HAP-1 (cell line): ENCODE results near the gene PSMG2.

Experiments used
- DNase-seq, 2 experiments: peaks; one replicate each; pipeline ENCODE4 v3.0.0-alpha.2; 2016 to 2020; ENCODE audit warnings: low spot score in 2 of 2
- H3K27me3 ChIP-seq: fragments of 250-450 bp; sonication (Bioruptor Pico); 2 replicates; pipeline ENCODE4 v1.5.1; 2020; ENCODE audit warnings: low read depth, mild to moderate bottlenecking, moderate library complexity
- H3K36me3 ChIP-seq: fragments of 250-450 bp; sonication (Bioruptor Pico); replicated peaks from 2 replicates; pipeline ENCODE4 v1.5.1; 2020; ENCODE audit warnings: mild to moderate bottlenecking
- H3K4me1 ChIP-seq: fragments of 250-450 bp; sonication (Bioruptor Pico); 2 replicates; pipeline ENCODE4 v1.5.1; 2020; ENCODE audit warnings: mild to moderate bottlenecking
- H3K4me3 ChIP-seq: fragments of 250-450 bp; sonication (Bioruptor Pico); 2 replicates; pipeline ENCODE4 v1.5.1; 2020; ENCODE audit warnings: mild to moderate bottlenecking, moderate library complexity
- H3K9me3 ChIP-seq: fragments of 250-450 bp; sonication (Bioruptor Pico); 2 replicates; pipeline ENCODE4 v1.5.1; 2020; ENCODE audit warnings: mild to moderate bottlenecking, moderate library complexity
- in situ Hi-C: fragments of 300-500 bp; cut with MboI; formaldehyde crosslinking; loops from 3 replicates; pipeline ENCODE4 v1.14.3; 2020; ENCODE audit warnings: low sequenced_read_pairs, inconsistent platforms, mixed read lengths

PSMG2 gene, protein sequence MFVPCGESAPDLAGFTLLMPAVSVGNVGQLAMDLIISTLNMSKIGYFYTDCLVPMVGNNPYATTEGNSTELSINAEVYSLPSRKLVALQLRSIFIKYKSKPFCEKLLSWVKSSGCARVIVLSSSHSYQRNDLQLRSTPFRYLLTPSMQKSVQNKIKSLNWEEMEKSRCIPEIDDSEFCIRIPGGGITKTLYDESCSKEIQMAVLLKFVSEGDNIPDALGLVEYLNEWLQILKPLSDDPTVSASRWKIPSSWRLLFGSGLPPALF

DNA sequence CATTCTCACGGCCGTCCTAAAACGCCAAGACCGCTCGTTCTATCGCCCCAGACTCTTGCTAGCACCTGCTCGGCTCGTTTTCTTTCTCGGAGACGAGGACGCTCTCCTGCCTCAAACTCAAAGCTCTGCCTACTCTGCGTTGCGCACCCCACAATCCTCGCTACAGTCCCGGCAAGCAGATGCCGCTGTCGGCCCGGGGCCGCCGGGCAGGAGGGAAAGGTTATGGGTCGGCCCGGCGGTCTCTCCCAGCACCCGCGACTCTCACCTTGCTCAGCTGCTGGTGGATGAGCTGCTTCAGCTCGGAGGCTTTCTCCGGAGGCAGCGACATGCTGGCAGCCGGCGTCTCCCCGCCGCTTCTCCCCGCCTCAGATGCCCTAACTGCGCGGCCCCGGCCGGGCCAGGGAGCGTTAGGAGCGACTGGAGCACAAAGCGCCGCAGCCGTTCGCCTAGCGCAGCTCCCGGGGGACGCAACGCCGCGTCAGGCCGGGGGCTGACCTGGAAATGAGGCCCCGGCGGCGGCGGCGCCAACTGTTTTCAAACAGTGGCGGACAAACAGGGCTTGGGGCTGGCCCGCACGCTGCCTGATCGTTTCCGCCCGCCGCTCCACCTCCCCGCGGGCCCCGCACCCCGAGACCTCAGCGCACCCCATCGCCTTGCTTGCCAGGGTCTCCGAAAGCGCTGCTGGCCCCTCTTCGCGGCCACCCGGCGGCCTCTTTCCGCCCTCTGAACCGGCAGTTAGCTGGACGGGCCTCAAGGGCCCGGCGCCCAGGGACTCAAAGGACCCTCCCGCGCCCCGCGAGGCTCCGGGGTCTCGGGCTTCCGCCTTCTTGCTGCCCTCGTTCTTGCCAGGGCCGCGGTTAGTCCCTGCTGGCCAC is at the start of gene PSMG2, which contains the start of gene CEP76:
PSMG2 (plus strand) TSS at position 822 of the 875 bp plus-strand sequence. CDS start 66 bp downstream, outside the sequence.
CEP76 (minus strand) TSS at position 503 of the 875 bp plus-strand sequence; CDS start at position 328, 175 bp downstream.
- no peaks in the 10 kb centered on the region for H3K27me3 ChIP-seq
- H3K9me3 ChIP-seq, result no peaks in the 10 kb centered on the region
- peaks cover 23% of the 10 kb centered on the region for H3K4me1 ChIP-seq
- H3K36me3 ChIP-seq, result peaks cover 43% of the 10 kb centered on the region
- DNase-seq, result peak; percentile 84 to 92
- H3K4me3 ChIP-seq, result peak within 1 kb of the TSS; percentile 96
- in situ Hi-C loops, result no loop called here

DNA sequence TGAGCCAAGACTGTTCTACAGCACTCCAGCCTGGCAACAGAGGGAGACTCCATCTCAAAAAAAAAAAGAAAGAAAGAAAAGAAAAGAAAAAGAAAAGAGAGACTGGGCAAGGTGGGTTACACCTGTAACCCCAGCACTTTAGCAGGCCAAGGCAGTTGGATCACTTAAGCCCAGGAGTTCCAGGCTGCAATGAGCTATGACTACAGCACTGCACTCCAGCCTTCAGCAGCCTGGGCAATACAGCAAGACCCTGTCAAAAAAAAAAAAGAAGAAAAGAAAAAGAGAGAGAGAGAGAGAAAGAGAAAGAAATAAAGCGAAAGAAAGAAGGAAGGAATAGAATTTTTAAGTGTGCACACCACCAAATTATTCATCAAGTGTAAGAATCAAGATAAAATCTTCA is 47.9 kb upstream of the PSMG2 start:
- H3K27me3 ChIP-seq, result no peaks in the 10 kb centered on the region
- peaks cover 47% of the 10 kb centered on the region for H3K4me1 ChIP-seq
- H3K9me3 ChIP-seq, result no peaks in the 10 kb centered on the region
- H3K36me3 ChIP-seq, result no peaks in the 10 kb centered on the region
- DNase-seq, result no peak
- no peak overlapping the region for H3K4me3 ChIP-seq
- in situ Hi-C loops, result no loop called here

DNA sequence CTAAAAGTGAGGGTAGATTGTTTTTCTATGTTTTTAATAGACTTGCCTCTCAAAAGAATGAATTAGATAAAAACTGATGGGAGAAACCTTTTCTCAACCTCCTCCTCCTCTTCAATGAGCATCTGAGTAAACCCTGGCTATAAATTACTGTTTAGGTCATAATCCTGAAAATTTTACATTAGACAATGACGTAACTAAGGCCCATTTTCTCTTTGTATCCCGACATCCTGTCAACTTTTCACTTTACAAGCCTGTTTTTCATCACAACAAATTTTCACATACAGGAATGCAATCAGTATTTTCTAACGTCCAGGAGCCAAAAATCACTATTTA is 46.3 kb upstream of the PSMG2 start:
- no peaks in the 10 kb centered on the region for H3K9me3 ChIP-seq
- peak in 1 of 2 experiments; percentile 20 for DNase-seq
- H3K36me3 ChIP-seq, result 0 out of 2 replicates have a peak, but pooled peaks cover 3% of the 10 kb centered on the region
- H3K4me1 ChIP-seq, result peaks cover 39% of the 10 kb centered on the region
- in situ Hi-C loops, result no loop called here
- no peaks in the 10 kb centered on the region for H3K27me3 ChIP-seq
- peak overlapping the region; percentile 60 for H3K4me3 ChIP-seq

DNA sequence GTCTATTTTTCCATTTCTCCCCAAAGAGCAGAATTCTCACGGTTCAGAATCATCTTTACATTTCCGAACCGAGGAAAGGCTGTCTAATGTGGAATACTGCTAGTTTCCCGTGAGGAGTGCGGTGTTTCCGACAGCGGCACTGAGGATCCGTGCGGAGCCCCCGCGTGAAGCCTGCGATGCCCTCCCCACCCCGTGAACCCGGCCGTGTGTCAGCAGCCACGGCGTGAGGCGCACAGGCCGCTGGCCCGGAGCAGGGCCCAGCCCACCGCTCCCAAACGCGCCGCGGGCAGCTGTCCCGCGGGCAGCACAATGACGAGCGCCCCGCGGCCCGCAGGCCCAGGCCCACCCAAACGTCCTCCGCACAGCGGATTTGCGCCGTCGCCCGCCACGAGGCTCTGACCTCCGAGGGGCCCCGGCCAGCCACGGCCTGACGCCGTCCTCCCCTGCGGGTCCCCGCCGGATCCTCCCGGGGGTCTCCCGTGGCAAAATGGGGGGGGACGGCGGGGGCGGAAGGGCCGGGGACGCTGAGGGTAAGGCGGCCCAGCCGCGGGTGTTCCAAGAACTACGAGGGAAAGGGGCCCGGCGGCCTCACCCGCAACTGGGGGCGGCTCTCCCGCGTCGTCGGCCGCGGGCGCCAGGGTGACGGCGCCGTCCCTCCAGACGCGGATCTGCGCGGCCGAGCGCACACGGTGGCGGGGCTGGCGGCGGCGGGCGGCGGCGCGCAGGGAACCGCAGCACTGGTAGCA is 45.7 kb upstream of the PSMG2 start:
- Histone ChIP-seq H3K4me1 (peaks cover 33% of the 10 kb centered on the region), H3K36me3 (0 out of 2 replicates have a peak, but pooled peaks cover 3% of the 10 kb centered on the region), H3K9me3 (no peaks in the 10 kb centered on the region), H3K27me3 (no peaks in the 10 kb centered on the region), H3K4me3 (peak overlapping the region; percentile 60)
- peak; percentile 30 to 44 for DNase-seq
- in situ Hi-C loops, result no loop called here

DNA sequence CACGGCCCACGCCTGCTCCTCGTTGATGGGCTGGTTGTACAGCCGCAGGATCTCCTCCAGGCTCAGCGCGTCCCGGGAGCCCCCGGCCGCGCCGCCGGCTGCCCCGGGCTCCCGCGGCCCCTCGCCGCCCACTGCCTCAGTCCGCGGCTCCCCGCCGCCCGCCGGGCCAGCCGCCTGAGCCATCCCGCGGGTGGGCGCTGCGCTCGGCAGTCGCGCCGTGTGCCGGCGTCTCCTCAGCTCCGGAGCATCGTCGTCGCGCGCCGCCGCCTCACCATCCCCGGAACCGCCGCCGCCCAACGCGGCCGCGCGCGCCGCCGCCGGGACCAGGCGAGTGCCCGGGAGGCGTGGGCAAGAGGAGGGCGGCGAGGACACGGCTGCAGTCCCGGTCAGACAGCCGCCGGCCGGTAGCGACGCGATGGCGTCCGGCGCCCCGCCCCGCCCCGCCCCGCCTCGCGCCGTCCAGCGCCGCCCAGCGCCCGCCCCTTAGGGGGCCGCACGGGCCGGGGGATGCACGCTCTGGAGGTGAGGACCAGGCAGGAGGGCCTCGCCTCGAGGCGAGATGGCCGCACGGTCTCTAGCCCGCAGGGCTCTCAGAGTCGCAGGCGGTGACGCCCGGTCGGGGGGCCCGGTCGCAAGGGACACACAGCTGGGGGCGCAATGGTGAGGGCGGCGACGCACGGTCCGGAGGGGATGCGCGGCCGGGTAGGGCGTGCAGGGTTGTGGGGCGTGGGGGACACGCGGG is 45.0 kb upstream of the PSMG2 start, which contains the start of gene SPIRE1:
SPIRE1 (minus strand) TSS at position 424 of the 742 bp plus-strand sequence; CDS start at position 183, 241 bp downstream.
- in situ Hi-C loops, result no loop called here
- Histone ChIP-seq H3K36me3 (peaks cover 5% of the 10 kb centered on the region; the same call in 1 of the 2 replicates), H3K4me3 (peak within 1 kb of the TSS; percentile 60), H3K9me3 (no peaks in the 10 kb centered on the region), H3K4me1 (peaks cover 26% of the 10 kb centered on the region), H3K27me3 (no peaks in the 10 kb centered on the region)
- peak; percentile 72 to 81 for DNase-seq

DNA sequence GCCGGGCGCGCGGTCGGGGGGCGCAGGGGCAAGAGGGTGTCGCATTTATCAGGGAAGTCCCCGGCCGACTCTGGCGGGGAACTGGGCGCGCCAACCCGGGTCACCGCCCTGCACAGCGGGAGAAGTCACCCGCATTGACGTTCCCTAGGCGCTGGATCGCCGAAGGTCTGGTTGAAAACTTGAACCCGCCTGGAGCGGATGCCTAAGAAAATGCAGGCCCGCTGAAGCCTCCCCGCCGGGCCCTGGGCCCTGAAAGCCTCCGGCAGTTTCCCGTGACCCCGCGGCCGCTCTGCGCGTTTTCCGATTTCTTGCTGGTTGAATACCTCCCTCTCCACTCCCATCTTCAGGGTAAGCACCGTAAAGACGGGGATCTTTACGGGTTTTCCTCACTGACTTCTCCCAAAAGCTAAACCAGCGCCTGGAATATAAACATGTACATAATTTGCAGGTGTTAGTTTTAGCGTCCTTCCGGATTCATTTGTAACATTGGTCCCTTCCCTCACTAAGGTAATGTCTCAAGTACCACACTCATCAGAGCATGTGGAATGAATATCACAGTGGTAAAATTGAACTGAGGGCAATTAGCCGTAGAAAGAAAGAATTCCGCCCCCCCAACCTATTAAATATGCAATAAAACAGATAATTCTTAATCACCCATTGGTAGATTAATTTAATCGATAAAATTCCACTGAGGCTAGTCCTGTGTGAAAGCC is 44.3 kb upstream of the PSMG2 start:
- Histone ChIP-seq H3K27me3 (no peaks in the 10 kb centered on the region), H3K4me1 (peaks cover 19% of the 10 kb centered on the region), H3K4me3 (peak overlapping the region; percentile 48), H3K9me3 (no peaks in the 10 kb centered on the region), H3K36me3 (peaks cover 9% of the 10 kb centered on the region; the same call in 1 of the 2 replicates)
- in situ Hi-C loops, result no loop called here
- DNase-seq, result peak; percentile 51 to 81

DNA sequence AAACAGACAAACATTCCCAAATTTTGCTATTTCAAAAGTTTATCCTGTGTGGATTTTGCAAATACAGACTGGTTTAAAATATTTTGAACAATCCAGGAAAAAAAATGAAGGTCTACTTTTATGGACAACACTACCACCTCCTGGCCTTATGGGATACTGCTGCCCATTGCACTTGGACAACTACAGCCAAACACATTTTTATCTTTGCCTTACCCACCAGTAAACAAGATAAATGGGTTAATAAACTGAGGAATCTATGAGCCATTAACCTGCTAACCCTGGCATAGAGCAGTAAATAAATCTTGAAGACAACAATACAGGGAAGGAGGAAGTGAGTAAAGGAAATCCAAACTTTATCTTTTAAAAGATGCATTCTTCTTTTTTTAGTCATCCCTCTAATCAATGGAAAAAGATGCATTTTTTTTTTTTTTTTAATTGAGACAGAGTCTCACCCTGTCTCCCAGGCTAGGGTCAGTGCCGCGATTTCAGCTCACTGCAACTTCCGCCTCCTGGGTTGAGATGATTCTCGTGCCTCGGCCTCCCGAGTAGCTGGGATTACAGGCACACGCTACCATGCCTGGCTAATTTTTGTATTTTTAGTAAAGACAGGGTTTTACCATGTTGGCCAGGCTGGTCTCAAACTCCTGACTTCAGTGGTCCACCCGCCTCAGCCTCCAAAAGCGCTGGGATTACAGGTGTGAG is 42.8 kb upstream of the PSMG2 start:
- in situ Hi-C loops, result loop anchor here (5.0 kb wide), 1 partner anchor 268 kb away; no protein-coding TSS in a partner anchor
- H3K27me3 ChIP-seq, result no peaks in the 10 kb centered on the region
- H3K36me3 ChIP-seq, result peaks cover 9% of the 10 kb centered on the region
- DNase-seq, result peak; percentile 67 to 71
- H3K9me3 ChIP-seq, result no peaks in the 10 kb centered on the region
- peaks cover 19% of the 10 kb centered on the region for H3K4me1 ChIP-seq
- no peak overlapping the region for H3K4me3 ChIP-seq

DNA sequence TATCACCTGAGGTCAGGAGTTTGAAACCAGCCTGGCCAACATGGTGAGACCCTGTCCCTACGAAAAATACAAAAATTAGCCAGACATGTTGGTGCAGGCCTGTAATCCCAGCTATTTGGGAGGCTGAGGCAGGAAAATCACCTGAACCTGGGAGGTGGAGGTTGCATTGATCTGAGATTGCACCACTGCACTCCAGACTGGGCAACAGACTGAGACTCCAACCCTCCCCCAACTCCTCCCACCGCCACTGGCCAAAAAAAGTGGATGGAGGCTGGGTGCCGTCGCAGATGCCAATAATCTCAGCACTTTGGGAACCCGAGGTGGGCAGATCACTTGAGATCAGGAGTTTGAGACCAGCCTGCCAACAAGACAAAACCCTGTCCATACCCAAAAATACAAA is 34.8 kb upstream of the PSMG2 start:
- Histone ChIP-seq H3K27me3 (no peaks in the 10 kb centered on the region), H3K9me3 (no peaks in the 10 kb centered on the region), H3K4me1 (no peaks in the 10 kb centered on the region), H3K4me3 (no peak overlapping the region), H3K36me3 (peaks cover 17% of the 10 kb centered on the region)
- DNase-seq, result no peak
- in situ Hi-C loops, result no loop called here

DNA sequence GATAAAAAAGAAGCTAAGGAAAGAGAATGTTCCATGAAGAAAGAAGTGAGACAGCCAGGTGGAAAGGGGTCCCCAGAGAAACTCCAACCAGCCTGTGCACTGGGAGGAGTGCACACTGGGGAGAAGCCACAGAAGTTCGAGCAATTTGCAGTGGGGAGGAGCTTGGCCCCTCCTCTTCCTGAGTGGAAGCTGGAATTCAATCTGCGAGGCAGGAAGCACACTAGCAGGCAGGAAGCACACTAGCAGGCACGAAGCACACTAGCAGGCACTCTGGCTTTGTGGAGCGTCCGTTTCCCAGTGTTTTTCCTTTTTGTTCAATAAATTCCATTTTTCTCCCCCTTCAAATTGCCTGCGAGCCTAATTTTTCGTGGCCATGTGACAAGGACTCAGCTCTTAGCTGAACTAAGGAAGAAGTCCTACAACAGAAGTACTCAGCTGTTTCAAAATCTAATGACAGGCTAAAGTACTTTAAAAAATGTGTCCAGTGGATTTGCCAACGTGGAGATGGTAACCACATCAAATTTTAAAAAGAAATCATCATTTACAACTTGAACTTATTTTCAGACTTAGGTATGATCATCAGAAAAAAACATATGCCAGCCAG is 23.6 kb upstream of the PSMG2 start:
- peaks cover 35% of the 10 kb centered on the region for H3K36me3 ChIP-seq
- H3K4me1 ChIP-seq, result no peaks in the 10 kb centered on the region
- H3K9me3 ChIP-seq, result no peaks in the 10 kb centered on the region
- peak in 1 of 2 experiments; percentile 13 for DNase-seq
- no peak overlapping the region for H3K4me3 ChIP-seq
- H3K27me3 ChIP-seq, result no peaks in the 10 kb centered on the region
- in situ Hi-C loops, result no loop called here

DNA sequence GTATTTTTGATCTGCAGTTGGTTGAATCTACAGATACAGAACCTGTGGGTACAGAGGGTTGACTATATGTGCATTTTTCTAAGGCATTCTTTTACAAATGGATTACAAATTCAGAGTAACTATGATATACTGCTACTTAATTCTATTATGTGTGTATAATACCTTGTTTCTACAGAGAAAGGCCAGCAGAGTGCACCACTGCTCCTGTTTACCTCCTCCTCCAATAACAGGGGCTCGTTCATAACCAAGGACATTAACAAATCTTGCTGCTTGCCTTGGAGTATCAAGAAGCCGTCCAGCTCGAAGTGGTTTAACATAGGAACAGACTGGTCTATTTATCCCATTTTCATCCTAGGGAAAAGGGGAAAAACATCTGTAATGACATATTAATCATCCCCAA is 16.7 kb upstream of the PSMG2 start:
- Histone ChIP-seq H3K4me3 (no peak overlapping the region), H3K36me3 (peaks cover 35% of the 10 kb centered on the region), H3K4me1 (no peaks in the 10 kb centered on the region; the same call in 1 of the 2 replicates), H3K9me3 (no peaks in the 10 kb centered on the region), H3K27me3 (no peaks in the 10 kb centered on the region)
- DNase-seq, result peak; percentile 41 to 64
- in situ Hi-C loops, result no loop called here

DNA sequence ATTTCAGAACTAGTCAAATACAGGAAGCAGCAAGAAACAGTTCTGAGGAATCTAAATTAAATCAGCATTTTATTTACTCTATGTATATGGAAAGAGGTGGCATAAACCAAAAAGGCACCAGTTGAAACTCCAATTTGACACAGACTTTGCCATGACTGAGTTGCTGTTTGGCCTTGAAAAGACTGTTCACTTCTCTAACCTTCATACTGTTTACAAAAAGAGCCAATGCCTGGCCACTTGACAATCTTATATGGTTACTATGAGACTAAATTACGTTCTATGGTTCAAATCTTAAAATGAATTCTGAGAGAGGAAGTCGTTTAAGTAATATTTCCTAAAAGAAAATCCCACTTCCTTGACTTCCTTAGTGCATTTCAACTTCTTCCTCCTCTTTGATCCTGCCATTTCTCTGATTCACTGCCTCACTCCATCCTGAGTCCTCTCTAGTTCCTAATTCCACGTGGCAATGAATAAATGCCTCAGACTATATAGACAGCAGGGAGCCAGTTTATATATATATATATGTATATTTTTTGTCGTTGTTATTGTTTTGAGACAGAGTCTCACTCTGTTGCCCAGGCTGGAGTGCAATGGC is 13.5 kb upstream of the PSMG2 start:
- peaks cover 29% of the 10 kb centered on the region for H3K36me3 ChIP-seq
- in situ Hi-C loops, result no loop called here
- no peaks in the 10 kb centered on the region; the same call in 1 of the 2 replicates for H3K4me1 ChIP-seq
- DNase-seq, result no peak
- no peaks in the 10 kb centered on the region for H3K9me3 ChIP-seq
- no peaks in the 10 kb centered on the region for H3K27me3 ChIP-seq
- no peak overlapping the region for H3K4me3 ChIP-seq
